K562 (cell line): ENCODE data around the gene TGFB1I1. TPM values are rescaled to one million over a fixed set of nuclear protein-coding genes. Genes with fewer than 3 reads are reported as not detected.

ENCODE experiments used
- ATAC-seq: fragments of 200-7000 bp; cut with Tn5 transposase; 3 replicates; pipeline ENCODE4 v1.9.1; 2020; ENCODE audit warnings: moderate library complexity
- BruUV-seq: library from RNA; stranded (reverse); fragments of 400-500 nt; replicated peaks from 2 replicates; lab custom pipeline; 2021; lab: Mats Ljungman, UMichigan
- CTCF ChIA-PET: fragments of 300-600 bp; formaldehyde crosslinking; extraction: SDS; loops from one replicate; lab custom pipeline; 2021; ENCODE audit warnings: low intra/inter-chr PET ratio; lab: Yijun Ruan, JAX
- POLR2A ChIA-PET: fragments of 300-600, 350-650 bp; sonication (Branson Sonifier 250); formaldehyde crosslinking; extraction: SDS; loops from one replicate; lab custom pipeline; 2021; ENCODE audit warnings: antibody characterized with exemption, inconsistent platforms; lab: Yijun Ruan, JAX
- DNase-seq, 4 experiments: peaks; one replicate each; pipeline versions ENCODE4 v3.0.0 to v3.0.0-alpha.2; 2011 to 2018; ENCODE audit warnings: low spot score in 3 of 4, mixed read lengths in 3 of 4; ENCODE audit errors: extremely low read depth in 1 of 4
- FAIRE-seq: peaks from 2 replicates; lab custom pipeline; 2011; peaks lifted over from hg19 to GRCh38; lab: Jason Lieb, UNC
- H2AFZ ChIP-seq: 2 replicates; pipeline ENCODE4 v1.6.0; 2011; ENCODE audit warnings: low read depth, low read length, control low read depth, inconsistent platforms
- H3K27ac ChIP-seq: fragments of 200-600 bp; 3 replicates; pipeline ENCODE4 v1.8.0; 2011; ENCODE audit warnings: low read depth, mild to moderate bottlenecking, control low read depth, inconsistent platforms, low read length, moderate library complexity, mixed read lengths; ENCODE audit errors: extremely low read depth
- H3K27me3 ChIP-seq, 2 experiments: fragments of 300-600 bp in 1 of 2; 2 replicates in 1 of 2; 3 replicates in 1 of 2; pipeline versions ENCODE4 v1.6.0 to v1.8.0; 2011; ENCODE audit warnings: inconsistent platforms in 2 of 2, low read length in 2 of 2, mild to moderate bottlenecking in 1 of 2, mixed read lengths in 1 of 2, moderate library complexity in 1 of 2; ENCODE audit not compliant: control insufficient read depth in 2 of 2, insufficient read depth in 2 of 2
- H3K36me3 ChIP-seq: fragments of 300-600 bp; 3 replicates; pipeline ENCODE4 v1.8.0; 2011; ENCODE audit warnings: mild to moderate bottlenecking, low read length, inconsistent platforms; ENCODE audit not compliant: control insufficient read depth, insufficient read depth
- H3K4me1 ChIP-seq, 2 experiments: fragments of 200-600 bp in 1 of 2; replicated peaks in 1 of 2; 2 replicates in 1 of 2; 3 replicates in 1 of 2; pipeline versions ENCODE4 v1.5.1 to v1.8.0; 2011; ENCODE audit warnings: inconsistent platforms in 2 of 2, low read length in 2 of 2, mild to moderate bottlenecking in 1 of 2, mixed read lengths in 1 of 2, moderate library complexity in 1 of 2; ENCODE audit not compliant: control insufficient read depth in 2 of 2, insufficient read depth in 2 of 2
- H3K4me2 ChIP-seq: 2 replicates; pipeline ENCODE4 v1.6.1; 2011; ENCODE audit warnings: low read length, control low read depth, inconsistent platforms, mixed read lengths; ENCODE audit not compliant: insufficient read depth
- H3K4me3 ChIP-seq: fragments of 200-600 bp; sonication (generic), shearing (Covaris generic); 2 replicates; pipeline ENCODE4 v1.5.1; 2016; ENCODE audit warnings: control low read depth, inconsistent platforms
- H3K79me2 ChIP-seq: fragments of 200-600 bp; 3 replicates; pipeline ENCODE4 v1.8.0; 2011; ENCODE audit warnings: low read length, inconsistent platforms; ENCODE audit not compliant: control insufficient read depth, insufficient read depth
- H3K9ac ChIP-seq, 2 experiments: 2 replicates each; pipeline versions ENCODE4 v1.6.0 to v1.6.1; 2011; ENCODE audit warnings: low read depth in 2 of 2, low read length in 2 of 2, control low read depth in 1 of 2, inconsistent platforms in 1 of 2, mild to moderate bottlenecking in 1 of 2, mixed read lengths in 1 of 2; ENCODE audit not compliant: insufficient read depth in 1 of 2
- H3K9me1 ChIP-seq: one replicate; pipeline ENCODE4 v1.6.0; 2011; ENCODE audit warnings: inconsistent platforms, mild to moderate bottlenecking, low read length, moderate library complexity; ENCODE audit not compliant: control insufficient read depth, insufficient read depth
- H3K9me3 ChIP-seq: replicated peaks from 2 replicates; pipeline ENCODE4 v1.5.1; 2011; ENCODE audit warnings: low read depth, low read length, inconsistent platforms; ENCODE audit not compliant: control insufficient read depth, insufficient read depth
- H4K20me1 ChIP-seq: replicated peaks from 2 replicates; pipeline ENCODE4 v1.6.1; 2011; ENCODE audit warnings: low read length, inconsistent platforms, mixed read lengths; ENCODE audit not compliant: control insufficient read depth, insufficient read depth
- CTCF ChIP-seq, 3 experiments: IDR thresholded peaks in 2 of 3; conservative IDR thresholded peaks in 1 of 3; 2 replicates each; pipeline ENCODE4 v1.5.1; 2011 to 2012; ENCODE audit warnings: low read length in 3 of 3, mild to moderate bottlenecking in 3 of 3, control low read depth in 2 of 3, improper control_type of control experiment in 1 of 3, inconsistent platforms in 1 of 3, low read depth in 1 of 3, mixed read lengths in 1 of 3, moderate library complexity in 1 of 3; ENCODE audit not compliant: insufficient read depth in 2 of 3
- FOXJ2 ChIP-seq: fragments of 200-800 bp; sonication (Bioruptor generic); IDR thresholded peaks from 2 replicates; pipeline ENCODE4 v1.6.1; 2016; ENCODE audit warnings: missing genetic modification characterization, missing compliant biosample characterization
- GATAD2A ChIP-seq: fragments of 450-650 bp; IDR thresholded peaks from 2 replicates; pipeline ENCODE4 v1.6.1; 2017
- HBP1 ChIP-seq: fragments of 450-650 bp; formaldehyde crosslinking; IDR thresholded peaks from 2 replicates; pipeline ENCODE4 v1.4.0; 2022; ENCODE audit warnings: missing genetic modification characterization
- PHB2 ChIP-seq: fragments of 450-650 bp; IDR thresholded peaks from 2 replicates; pipeline ENCODE4 v1.6.1; 2017; ENCODE audit warnings: low read depth
- ZNF444 ChIP-seq: fragments of 250-450 bp; sonication (Bioruptor Pico); IDR thresholded peaks from 2 replicates; pipeline ENCODE4 v1.4.0; 2020; ENCODE audit warnings: mild to moderate bottlenecking, moderate library complexity
- ZSCAN29 ChIP-seq: fragments of 450-650 bp; IDR thresholded peaks from 2 replicates; pipeline ENCODE4 v1.6.1; 2017
- WGBS: fragments of 100-300 bp; shearing (Covaris generic); methylation state at CpG from one replicate; pipeline ENCODE4 v1.1.6; 2016; ENCODE audit warnings: low coverage, mixed read lengths; ENCODE audit not compliant: insufficient coverage; ENCODE audit errors: missing lambda C conversion rate; 5-methylcytosine and 5-hydroxymethylcytosine counted together
- in situ Hi-C: fragments of 300-500 bp; cut with MboI; formaldehyde crosslinking; loops from 4 replicates; pipeline ENCODE4 v1.15.0; 2018; ENCODE audit warnings: inconsistent platforms, mixed read lengths
- intact Hi-C: fragments of 100-400 bp; cut with micrococcal nuclease; formaldehyde crosslinking; loops from 2 replicates; pipeline ENCODE4 v1.14.2; 2022
- polyA plus RNA-seq, 8 experiments: library from polyadenylated mRNA; depleted of rRNA in 4 of 8; stranded (reverse) in 5 of 8; unstranded in 3 of 8; fragments of >200 nt; fragmentation: Nextera tagmentation in 2 of 8; fragmentation: Illumina TruSeq in 1 of 8; extraction: Ambion mirVana in 2 of 8; extraction: Trizol in 1 of 8; gene quantifications; 2 replicates each; pipeline versions ENCODE4 v1.2.1 to v1.2.3, GENCODE V29; 2011 to 2014; ENCODE audit warnings: inconsistent platforms in 1 of 8, missing spikeins in 1 of 8
- total RNA-seq, 7 experiments: library from RNA; depleted of rRNA in 6 of 7; stranded (reverse); fragments of >200 nt in 6 of 7; fragmentation: Illumina TruSeq in 2 of 7; extraction: Trizol in 2 of 7; gene quantifications; 2 replicates each; pipeline versions ENCODE4 v1.2.1 to v1.2.3, GENCODE V29; 2011 to 2021; ENCODE audit warnings: low replicate concordance in 1 of 7

Gene TGFB1I1
- total and polyA plus RNA-seq, 9 of the 15 experiments (the other 6 are each of a cell fraction or from before 2014, with no cell fraction given) = 0.04 to 0.91 (median 0.19) TPM

- BruUV-seq = no TSS peak
- Histone ChIP-seq H3K4me1 (peaks cover 0 to 24% of the 10 kb centered on the region in 2 experiments; a peak in 1 of 5 replicates), H3K36me3 (peaks cover 39% of the 10 kb centered on the region; the same call in 2 of the 3 replicates), H3K9ac (0 out of 4 replicates have a peak overlapping the region, but pooled peaks of 1 of the 2 experiments have one; percentile 36), H3K27ac (no peak overlapping the region), H3K4me3 (no peak overlapping the region), H3K9me1 (no peaks in the 10 kb centered on the region), H3K9me3 (no peaks in the 10 kb centered on the region), H2AFZ (no peak overlapping the region), H3K4me2 (no peak overlapping the region), H3K79me2 (no peaks in the 10 kb centered on the region), H4K20me1 (no peaks in the 10 kb centered on the region), H3K27me3 (no peaks in the 10 kb centered on the region)
- 61% methylated on average over 5 of the region's 5 CpGs for WGBS
- POLR2A ChIA-PET = interaction anchor here (0.6 kb wide), 1 partner anchor 344 kb away, joined by 3 read pairs; no protein-coding TSS in a partner anchor
- CTCF ChIA-PET = no interaction called here
- intact Hi-C loops = no loop called here
- DNase-seq (peak in 1 of 4 experiments; percentile 5), FAIRE-seq (peak; percentile 70), ATAC-seq (no peak; the same call in 2 of the 3 replicates)
- in situ Hi-C loops = no loop called here
- TF ChIP-seq FOXJ2 (tag) (no peak), CTCF (IDR thresholded peaks at IDR 0.05 in 2 of 3, conservative IDR thresholded peaks at IDR 0.05 in 1 of 3; ENCODE audit: insufficient read depth in 2 of 3, low read depth in 1 of 3, low read length in 3 of 3) (no peak), GATAD2A (no peak), PHB2 (no peak), ZNF444 (CRISPR knock-in tag) (no peak), ZSCAN29 (no peak), HBP1 (CRISPR knock-in tag) (no peak)
These were observed 4.7 kb upstream of the TGFB1I1 start for GRCh38 chr16:31467151-31467773.
